ENCODE results near the gene RFC1.
"Not testable (repeated sequence)": the region's sequence is repeated elsewhere in the genome, so short reads cannot be mapped to it uniquely, and the experiment has no call there.

Gene RFC1

DNA sequence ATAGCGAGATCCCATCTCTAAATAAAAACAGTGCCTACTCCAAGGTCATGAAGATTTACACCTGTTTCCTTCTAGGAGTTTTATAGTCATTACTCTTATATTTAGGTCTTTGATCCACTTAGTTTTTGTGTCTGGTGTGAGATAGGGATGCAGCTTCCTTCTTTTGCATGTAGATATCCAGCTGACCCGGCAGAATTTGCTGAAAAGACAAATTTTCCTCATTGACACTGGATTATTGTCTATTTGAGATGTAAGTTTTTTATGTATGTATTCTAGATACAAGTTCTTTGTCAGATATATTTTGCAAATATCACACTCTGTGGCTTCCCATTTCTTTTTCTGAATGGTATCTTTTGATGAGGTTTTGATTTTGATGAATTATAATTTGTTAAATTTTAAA lies 85.4 kb downstream of the RFC1 start:
- ChIA-PET POLR2A (no interaction called here), CTCF (no interaction called here)
- TF ChIP-seq, protein P1, sequence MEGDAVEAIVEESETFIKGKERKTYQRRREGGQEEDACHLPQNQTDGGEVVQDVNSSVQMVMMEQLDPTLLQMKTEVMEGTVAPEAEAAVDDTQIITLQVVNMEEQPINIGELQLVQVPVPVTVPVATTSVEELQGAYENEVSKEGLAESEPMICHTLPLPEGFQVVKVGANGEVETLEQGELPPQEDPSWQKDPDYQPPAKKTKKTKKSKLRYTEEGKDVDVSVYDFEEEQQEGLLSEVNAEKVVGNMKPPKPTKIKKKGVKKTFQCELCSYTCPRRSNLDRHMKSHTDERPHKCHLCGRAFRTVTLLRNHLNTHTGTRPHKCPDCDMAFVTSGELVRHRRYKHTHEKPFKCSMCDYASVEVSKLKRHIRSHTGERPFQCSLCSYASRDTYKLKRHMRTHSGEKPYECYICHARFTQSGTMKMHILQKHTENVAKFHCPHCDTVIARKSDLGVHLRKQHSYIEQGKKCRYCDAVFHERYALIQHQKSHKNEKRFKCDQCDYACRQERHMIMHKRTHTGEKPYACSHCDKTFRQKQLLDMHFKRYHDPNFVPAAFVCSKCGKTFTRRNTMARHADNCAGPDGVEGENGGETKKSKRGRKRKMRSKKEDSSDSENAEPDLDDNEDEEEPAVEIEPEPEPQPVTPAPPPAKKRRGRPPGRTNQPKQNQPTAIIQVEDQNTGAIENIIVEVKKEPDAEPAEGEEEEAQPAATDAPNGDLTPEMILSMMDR (IDR thresholded peaks at IDR 0.05; ENCODE audit: control extremely low read depth, extremely low read depth, low read depth, missing control alignments): no peak
- no peak for DNase-seq (ENCODE audit: extremely low spot score)

DNA sequence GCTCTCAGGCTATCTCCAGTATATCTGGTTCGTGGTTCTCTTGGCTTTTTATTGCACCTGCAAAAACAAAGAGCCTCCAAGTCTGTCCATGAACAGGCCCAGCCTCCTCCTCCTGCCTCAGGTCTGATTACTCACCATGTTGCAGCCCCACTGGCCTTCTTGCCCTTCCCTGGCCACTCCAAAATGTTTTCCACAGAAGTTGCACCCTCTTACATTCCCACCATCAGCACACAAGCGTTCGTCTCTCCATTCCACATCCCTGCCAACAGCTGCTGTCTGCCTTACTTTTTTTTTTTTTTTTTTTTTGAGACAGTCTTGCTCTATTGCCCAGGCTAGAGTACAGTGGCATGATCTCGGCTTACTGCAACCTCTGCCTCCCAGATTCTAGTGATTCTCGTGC lies 86.7 kb downstream of the RFC1 start:
- TF ChIP-seq, protein P1 (IDR thresholded peaks at IDR 0.05; ENCODE audit: control extremely low read depth, extremely low read depth, low read depth, missing control alignments): no peak
- ChIA-PET CTCF (no interaction called here), POLR2A (no interaction called here)
- DNase-seq (ENCODE audit: extremely low spot score): no peak

DNA sequence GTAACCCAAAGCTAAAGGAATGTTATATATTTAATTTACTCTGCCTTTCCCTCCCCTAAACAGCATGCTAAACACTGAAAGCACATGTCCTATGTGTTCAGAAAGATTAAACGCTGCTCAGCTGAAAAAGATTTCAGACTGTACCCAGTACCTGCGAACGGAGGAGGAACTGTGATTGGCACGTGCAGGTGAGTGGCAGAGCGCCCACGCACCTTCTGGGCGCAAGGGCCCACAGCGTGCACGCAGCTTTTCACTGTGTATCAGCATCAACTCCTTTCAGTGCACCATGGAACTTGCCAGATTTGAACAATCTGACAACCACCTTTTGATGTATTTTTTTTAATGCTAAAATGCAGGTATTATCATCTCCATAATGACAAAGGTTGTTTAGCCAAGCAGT lies 87.7 kb downstream of the RFC1 start:
- CTCF ChIA-PET: no interaction called here

DNA sequence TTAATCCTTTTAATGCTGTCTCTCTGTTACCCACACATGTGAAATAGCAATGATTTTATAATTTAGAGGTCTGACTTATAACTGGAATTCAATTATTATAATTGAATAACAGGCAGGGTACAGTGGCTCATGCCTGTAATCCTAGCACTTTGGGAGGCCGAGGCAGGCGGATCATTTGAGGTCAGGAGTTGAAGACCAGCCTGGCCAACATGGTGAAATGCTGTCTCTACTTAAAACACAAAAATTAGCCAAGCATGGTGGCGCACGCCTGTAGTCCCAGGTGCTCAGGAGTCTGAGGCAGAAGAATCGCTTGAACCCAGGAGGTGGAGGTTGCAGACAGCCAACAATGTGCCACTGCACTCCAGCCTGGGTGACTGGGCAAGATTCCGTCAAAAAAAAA lies 88.5 kb downstream of the RFC1 start:
- DNase-seq (ENCODE audit: extremely low spot score); POLR2A ChIA-PET; CTCF ChIA-PET: not testable (repeated sequence)

More for the DNA sequence above, 87.7 kb downstream of the RFC1 start:
- TF ChIP-seq, protein P1 (IDR thresholded peaks at IDR 0.05; ENCODE audit: control extremely low read depth, extremely low read depth, low read depth, missing control alignments): no peak
- POLR2A ChIA-PET: no interaction called here
- no peak for DNase-seq (ENCODE audit: extremely low spot score)

DNA sequence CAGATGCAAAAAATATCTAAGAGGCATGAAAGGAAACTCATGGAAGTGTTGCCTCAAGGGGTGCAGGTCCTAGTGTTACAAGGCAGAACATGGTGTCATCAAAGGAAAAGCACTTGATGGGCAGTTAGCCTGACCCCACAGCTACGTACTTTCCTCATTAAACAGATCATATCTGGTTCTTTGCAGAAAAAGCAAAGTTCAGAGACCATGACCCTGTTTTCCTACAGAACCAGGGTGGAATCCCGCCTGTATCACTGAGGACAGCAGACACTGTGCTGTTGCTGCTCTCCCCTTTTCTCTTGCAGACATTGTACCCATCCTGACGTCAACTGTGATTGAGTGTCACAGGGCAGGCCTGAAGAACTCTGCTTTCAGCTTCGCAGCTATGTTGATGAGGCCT lies 91.7 kb downstream of the RFC1 start:
- CTCF ChIA-PET: no interaction called here

DNA sequence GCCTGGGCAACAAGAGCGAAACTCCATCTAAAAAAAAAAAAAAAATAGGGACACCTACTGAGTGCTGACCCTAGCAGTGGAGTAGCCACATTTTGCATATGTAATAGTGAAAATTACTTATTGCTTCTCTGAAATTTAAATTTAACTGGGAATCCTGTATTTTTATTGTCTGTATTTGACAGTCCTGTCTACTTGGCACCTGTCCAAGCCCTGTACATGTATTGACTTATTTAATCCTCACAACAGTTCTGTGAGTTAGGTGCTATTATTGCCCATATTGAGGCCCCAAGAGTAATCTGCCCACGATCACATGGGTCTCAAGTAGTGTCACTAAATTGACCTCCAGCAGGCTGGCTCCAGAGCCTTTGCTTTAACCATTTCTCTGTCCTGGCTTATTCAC lies 102.3 kb downstream of the RFC1 start:
- DNase-seq (ENCODE audit: extremely low spot score): no peak
- CTCF ChIA-PET: no interaction called here
- POLR2A ChIA-PET: no interaction called here
- TF ChIP-seq, protein P1 (IDR thresholded peaks at IDR 0.05; ENCODE audit: control extremely low read depth, extremely low read depth, low read depth, missing control alignments): no peak

More for the DNA sequence above, 91.7 kb downstream of the RFC1 start:
- no peak for DNase-seq (ENCODE audit: extremely low spot score)
- TF ChIP-seq, protein P1 (IDR thresholded peaks at IDR 0.05; ENCODE audit: control extremely low read depth, extremely low read depth, low read depth, missing control alignments): no peak
- POLR2A ChIA-PET: no interaction called here

DNA sequence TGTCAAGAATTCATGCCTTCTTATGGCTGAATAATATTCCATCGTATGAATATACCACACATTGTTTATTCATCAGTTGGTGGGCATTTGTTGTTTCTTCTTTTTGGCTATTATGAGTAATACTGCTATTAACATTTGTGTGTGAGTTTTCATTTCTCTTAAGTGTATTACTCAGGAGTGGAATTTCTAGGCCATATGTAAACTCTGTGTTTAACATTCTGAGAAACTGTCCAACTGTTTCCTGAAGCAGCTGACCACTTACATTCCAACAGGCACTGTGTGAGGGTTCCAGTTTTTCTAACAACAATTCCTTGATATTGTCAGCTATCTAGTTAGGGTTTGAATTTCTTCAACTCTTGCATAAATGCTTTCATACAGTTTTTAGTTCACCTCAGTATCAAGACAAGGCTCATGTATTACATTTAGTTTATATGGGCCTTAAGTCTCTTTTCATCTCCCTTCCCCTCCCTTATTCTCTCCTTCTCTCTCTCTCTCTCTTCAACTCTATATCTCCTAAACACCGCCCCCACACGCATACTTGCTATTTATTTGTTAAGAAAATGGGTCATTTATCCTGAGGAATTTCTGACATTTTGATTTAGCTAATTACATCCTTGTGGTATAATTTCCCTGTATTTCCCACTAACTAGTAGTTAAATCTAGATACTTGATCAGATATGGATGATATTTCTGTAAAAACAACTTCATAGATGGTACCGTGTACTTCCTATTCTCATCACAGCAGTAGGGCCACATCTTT lies 106.4 kb downstream of the RFC1 start:
- POLR2A ChIA-PET: no interaction called here
- CTCF ChIA-PET: no interaction called here
- no peak for DNase-seq (ENCODE audit: extremely low spot score)
- TF ChIP-seq, protein P1 (IDR thresholded peaks at IDR 0.05; ENCODE audit: control extremely low read depth, extremely low read depth, low read depth, missing control alignments): no peak
